Ovary (tissue), 3 donors: ENCODE results near the gene TAS2R60.

Experiments
- CTCF ChIP-seq, 3 donors: fragments of 450-650 bp in 2 of 3; fragments of 200-600 bp in 1 of 3; IDR thresholded peaks; one replicate each; pipeline versions ENCODE4 v1.5.1 to v1.8.0; 2016 to 2022; ENCODE audit warnings: antibody characterized with exemption in 3 of 3, mild to moderate bottlenecking in 1 of 3
- EP300 ChIP-seq: sonication (generic); formaldehyde crosslinking; IDR thresholded peaks from one replicate; pipeline ENCODE4 v1.6.1; 2017; ENCODE audit warnings: antibody characterized with exemption
- POLR2A ChIP-seq: fragments of 450-650 bp; IDR thresholded peaks from one replicate; pipeline ENCODE4 v1.6.1; 2017; ENCODE audit warnings: antibody characterized with exemption, mild to moderate bottlenecking, moderate library complexity
- donor health status: DM: no; HTN: no; CAD: no.

DNA sequence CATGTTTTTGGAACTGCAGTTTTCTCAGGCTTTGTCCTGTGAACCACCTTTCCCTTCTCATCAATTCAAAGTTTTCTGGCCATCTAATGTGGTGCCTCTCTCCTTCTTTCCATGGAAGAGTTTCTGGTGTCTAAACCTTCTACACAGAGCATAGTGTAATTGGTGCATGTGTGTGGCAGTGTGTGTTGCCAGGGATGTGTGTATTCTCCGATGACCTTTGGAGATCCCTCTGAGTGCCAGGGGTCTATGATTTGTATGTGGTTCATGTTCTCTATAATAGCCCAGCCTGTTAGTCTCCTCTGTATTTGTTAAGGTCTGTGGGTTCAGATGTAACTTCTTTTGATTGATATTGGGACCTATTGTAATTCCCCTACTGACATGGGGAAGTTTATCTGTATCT, 1.5 kb downstream of the TAS2R60 start:
- TF ChIP-seq CTCF (IDR thresholded peaks at IDR 0.05) (no peak), POLR2A (no peak), EP300 (no peak)
